Right renal pelvis (tissue), 4 donors: ENCODE measurements around the gene GPC6. TPM values are rescaled to one million over a fixed set of nuclear protein-coding genes. Genes with fewer than 3 reads are reported as not detected.
A peak's percentile ranks its signal among the peaks of the same experiment; 100 is the strongest.

Experiments
- DNase-seq, 4 donors: peaks; one replicate each; pipeline ENCODE4 v3.0.0-alpha.2; 2013; ENCODE audit warnings: low read depth in 4 of 4, low spot score in 3 of 4, missing footprints in 1 of 4
- polyA plus RNA-seq, 4 donors: library from polyadenylated mRNA; unstranded; fragments of 120-200 nt; gene quantifications; one replicate each; pipeline ENCODE4 v1.2.1, GENCODE V29; 2013; ENCODE audit not compliant: insufficient read length in 4 of 4

The GPC6 gene
- polyA plus RNA-seq, 4 donors: 64.7 to 74.0 (median 65.9) TPM

DNA sequence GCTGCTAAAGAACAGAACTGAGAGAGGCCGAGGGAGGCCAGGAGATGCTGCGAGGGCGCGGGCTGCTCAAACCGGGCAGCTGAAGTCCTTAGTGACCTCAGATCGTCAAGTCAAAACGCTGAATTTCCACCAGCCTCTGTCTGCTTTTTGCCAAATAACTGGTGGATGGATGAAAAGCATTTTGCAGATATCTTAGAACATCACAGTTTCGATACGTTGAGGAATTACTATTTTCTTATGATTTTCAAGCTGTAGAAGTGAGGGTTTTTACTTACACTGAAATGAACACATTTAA lies 2.0 kb downstream of the GPC6 start:
- DNase-seq: no peak

DNA sequence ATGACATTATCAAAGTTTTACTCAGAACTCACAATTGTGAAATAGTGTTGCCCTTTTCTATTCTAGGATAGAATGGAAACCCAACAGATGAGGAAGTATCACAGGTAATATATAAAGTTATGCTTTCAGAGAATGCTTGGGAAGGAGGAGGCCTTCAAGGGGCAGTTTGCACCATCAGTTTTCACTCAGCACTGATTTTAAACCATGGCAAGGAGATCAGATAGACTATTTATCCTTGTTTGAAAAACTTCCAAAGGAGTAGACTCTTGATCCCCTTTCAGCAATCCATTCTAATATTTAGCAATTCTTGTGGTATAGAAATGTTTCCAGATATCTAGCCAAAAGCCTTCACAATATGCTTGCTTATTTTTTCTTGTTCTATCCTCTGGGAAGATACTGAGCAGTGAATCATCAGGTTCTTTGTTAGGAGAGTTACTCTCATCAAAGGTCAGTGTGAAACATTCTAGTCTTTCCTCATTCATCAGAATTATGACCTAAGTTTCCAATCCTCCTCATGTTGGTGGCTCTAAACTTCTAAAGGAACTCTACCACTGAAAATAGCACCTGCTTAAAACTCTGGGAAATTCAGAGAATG lies 3.8 kb downstream of the GPC6 start:
- no peak for DNase-seq

GRCh38 chr13:93231867-93232266 lies 5.3 kb downstream of the GPC6 start:
- no peak for DNase-seq

- DNase-seq: no peak
These were observed 7.4 kb downstream of the GPC6 start for GRCh38 chr13:93233997-93234416.

GRCh38 chr13:93234459-93234858 lies 7.9 kb downstream of the GPC6 start:
- DNase-seq: no peak

DNA sequence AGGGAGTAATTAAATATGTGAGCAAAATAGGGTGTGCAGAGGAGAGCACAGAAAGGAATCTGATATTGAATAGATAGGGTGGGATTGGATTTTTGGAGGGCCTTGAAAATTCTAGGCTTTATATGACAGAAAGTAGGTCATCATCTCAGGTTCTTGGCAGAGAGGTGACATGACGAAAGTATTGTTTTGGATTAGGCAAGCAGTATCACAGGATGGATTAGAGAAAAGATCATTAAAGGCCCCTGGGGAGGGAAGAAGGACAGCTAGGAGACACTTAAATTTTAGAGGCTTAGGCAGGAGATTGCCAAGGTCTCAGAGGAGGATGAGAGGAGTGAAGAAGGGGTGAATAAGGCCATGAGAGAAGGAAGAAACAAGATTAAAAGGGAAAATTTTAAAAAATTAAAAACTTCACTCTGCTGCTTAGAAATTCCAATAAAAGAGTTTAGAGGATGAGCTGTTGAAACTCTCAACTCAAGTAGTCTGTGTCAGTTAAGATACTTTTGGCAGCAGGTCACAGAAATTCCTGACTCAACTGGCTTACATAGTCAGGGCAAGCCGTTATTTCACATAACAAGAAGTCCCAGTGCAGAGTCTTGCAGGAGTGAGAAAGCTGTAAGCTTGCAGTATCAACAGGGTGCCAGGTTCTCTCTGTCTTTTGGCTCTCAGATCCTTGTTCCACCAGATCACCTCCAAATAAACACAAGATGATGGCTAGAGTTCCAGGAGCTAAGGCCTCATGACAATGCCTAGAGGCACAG lies 8.8 kb downstream of the GPC6 start:
- no peak for DNase-seq

DNA sequence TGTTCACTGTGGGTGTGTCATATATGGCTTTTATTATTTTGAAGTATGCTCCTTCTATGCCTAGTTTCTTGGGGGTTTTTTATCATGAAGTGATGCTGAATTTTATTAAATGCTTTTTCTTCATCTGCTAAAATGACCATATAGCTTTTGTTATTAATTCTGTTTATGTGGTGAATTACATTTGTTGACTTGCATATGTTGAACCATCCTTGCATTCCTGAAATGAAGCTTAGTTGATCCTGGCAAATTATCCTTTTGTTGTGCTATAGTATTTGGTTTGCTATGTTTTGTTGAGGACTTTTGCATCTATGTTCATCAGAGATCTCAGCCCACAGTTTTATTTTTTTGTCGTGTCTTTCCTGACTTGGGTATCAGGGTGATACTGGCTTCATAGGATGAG lies 12.1 kb downstream of the GPC6 start:
- no peak for DNase-seq

- DNase-seq: no peak
These were observed 16.9 kb downstream of the GPC6 start for GRCh38 chr13:93243375-93244063.

GRCh38 chr13:93244141-93244917 lies 17.7 kb downstream of the GPC6 start:
- no peak for DNase-seq

- no peak for DNase-seq
These were observed 18.3 kb downstream of the GPC6 start for GRCh38 chr13:93244918-93245280.

- DNase-seq: no peak
These were observed 19.5 kb downstream of the GPC6 start for GRCh38 chr13:93246069-93246468.

DNA sequence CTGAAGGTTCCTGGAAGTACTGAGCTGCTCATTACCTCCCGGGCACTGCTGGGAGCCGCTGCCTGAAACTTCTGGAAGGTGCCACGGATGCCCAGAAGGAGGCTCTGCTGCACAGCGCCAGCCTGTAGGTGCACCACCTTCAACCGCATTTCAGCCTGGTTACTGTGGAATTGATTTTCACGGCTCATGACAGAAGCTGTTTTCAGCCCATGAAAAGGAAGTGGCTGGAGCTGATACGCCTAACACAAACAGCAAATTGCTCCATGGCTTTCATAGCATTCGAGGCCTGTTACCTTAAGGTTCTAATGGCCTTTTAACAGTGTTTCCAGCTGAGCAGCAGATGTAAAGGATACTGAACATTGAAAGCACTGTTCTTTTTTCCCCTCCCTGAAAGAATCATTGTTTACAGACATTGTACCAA lies 22.0 kb downstream of the GPC6 start:
- DNase-seq: peak in 1 of 4 donors; percentile 40

- no peak for DNase-seq
These were observed 23.0 kb downstream of the GPC6 start for GRCh38 chr13:93249364-93250306.

DNA sequence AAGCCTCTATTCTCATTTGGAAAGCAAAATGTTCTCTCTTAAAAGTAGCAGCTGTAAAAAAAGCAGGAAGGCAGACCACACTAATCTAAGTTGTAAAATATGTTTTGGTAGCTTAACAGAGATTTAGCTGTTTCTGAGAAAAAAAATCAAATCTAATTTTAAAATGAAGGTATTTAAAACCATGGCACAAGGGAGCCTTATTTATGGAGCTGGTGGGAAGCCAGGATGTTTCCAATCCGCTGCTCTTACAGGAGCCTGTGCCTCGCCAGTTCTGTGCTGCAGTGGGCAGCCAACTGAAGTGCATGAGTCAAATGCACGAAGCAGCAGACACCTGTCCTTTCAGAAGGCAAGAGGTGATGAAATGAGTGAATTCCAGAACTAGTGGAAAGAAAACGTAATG lies 28.2 kb downstream of the GPC6 start:
- no peak for DNase-seq

GRCh38 chr13:93256998-93257397 lies 30.4 kb downstream of the GPC6 start:
- no peak for DNase-seq

DNA sequence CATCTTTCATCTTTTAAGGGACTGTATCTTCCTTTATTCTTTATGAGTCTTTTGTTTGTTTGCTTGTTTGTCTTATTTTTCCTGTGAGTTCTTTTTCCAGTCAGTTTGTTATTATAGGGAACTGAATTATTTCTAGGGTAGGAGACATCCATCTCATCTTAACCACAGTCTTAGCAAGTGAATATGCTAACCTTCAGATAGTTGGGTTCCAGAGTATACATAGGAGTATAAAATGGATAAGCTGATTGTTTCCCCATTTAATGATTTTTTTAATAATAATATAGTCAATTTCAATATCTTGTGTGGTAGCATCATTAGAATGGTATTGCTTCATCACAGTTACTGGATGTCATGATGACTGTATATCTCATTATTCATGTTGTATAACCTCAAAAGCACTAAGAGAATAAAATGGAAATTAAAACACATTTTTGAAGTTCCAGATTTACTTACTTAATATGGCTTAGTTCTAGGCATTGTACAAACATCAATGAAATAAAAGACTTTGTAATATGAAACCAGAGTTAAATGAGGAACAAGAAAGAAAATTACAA lies 33.0 kb downstream of the GPC6 start:
- DNase-seq: no peak

DNA sequence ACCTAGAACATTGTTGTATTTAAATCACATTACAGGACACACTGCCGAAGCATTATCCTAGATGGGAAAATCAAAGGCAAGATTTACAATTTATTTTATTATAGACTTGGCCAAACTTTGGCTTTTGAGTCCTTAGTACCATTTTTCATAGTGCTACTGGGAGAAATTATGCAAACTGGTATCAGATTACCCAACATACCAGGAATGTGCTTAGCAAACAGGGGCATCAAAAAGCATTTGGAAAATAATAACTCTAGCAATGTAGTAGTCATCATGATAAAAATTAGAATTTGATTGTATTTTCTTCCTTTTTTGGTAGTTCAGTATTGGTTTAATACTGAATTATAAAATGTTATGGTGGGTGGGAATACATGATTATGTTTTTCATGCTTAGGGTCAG lies 34.0 kb downstream of the GPC6 start:
- DNase-seq: no peak

DNA sequence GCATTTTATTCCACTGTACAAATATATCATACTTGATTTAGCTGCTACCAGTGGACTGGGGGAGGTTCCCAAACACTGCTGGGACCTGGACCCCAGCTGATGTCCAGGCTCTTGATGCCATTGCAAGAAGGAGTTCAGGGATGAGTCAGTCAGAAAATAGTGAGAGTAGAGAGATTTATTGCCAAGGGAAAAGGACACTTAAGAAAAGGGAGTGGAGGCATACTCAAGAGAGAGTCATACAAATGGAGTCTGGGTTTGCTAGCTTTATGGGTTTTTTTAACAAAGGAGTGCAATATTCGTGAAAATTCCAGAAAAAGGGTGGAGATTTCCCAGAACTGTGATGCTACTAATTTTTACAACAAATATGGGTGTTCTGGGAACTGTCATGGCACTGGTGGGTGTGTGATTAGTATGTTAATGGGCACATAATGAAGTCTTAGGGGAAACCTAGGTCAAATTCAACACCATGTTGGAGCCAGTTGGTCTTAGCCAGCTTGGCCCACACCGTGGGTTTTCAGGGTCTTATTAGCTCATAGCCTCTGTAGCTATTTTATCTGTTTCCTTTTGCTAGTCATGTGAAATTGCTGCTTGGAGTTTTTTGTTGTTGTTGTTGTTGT lies 36.2 kb downstream of the GPC6 start:
- DNase-seq: no peak

- no peak for DNase-seq
These were observed 38.3 kb downstream of the GPC6 start for GRCh38 chr13:93264876-93265275.

DNA sequence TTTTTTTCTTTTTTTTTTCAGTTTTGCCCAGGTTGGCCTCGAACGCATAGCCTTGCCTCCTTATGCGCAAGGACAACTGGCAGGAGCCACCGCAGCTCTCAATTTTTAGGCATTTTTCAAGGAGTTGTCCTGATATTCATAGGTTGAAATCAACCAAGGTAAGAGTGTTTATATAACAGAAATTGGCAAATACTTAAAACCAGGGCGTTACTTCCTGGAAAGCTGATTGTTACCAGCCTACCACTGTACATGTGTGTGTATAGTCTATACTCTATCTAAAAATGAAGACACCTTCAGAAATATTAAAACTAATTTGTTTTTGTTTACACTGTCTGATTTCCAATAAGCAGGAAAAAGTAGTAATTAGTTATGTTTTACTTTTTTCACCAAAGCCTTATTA lies 39.2 kb downstream of the GPC6 start:
- DNase-seq: no peak
